GM23338 (cell line): ENCODE results near the gene AREL1.

Experiments
- CREB1 ChIP-seq: fragments of 250-450 bp; sonication (Bioruptor Pico); IDR thresholded peaks from 2 replicates; pipeline ENCODE4 v1.5.0; 2020; ENCODE audit warnings: low read depth, mild to moderate bottlenecking, moderate library complexity
- CTCF ChIP-seq, 2 experiments: fragments of 200-600 bp in 1 of 2; sonication (generic) in 1 of 2; conservative IDR thresholded peaks; 2 replicates each; pipeline versions ENCODE4 v1.5.1 to v1.6.1; 2016 to 2017; ENCODE audit warnings: antibody characterized with exemption in 2 of 2, low read depth in 2 of 2, mild to moderate bottlenecking in 2 of 2, moderate library complexity in 1 of 2
- EZH2 ChIP-seq: fragments of 200-600 bp; sonication (generic); IDR thresholded peaks from one replicate; pipeline ENCODE4 v1.8.0; 2017; ENCODE audit warnings: antibody characterized with exemption, mild to moderate bottlenecking, low read depth; ENCODE audit not compliant: unreplicated experiment
- EZH2phosphoT487 ChIP-seq: fragments of 200-600 bp; sonication (generic); IDR thresholded peaks from one replicate; pipeline ENCODE4 v1.8.1; 2018; ENCODE audit warnings: antibody characterized with exemption; ENCODE audit not compliant: unreplicated experiment
- JUNB ChIP-seq: IDR thresholded peaks from one replicate; pipeline ENCODE4 v1.6.1; 2016; ENCODE audit warnings: antibody characterized with exemption; ENCODE audit not compliant: unreplicated experiment
- NANOG ChIP-seq: IDR thresholded peaks from 2 replicates; pipeline ENCODE4 v1.6.1; 2016; ENCODE audit warnings: antibody characterized with exemption, borderline replicate concordance
- POLR2AphosphoS5 ChIP-seq: IDR thresholded peaks from 2 replicates; pipeline ENCODE4 v1.6.1; 2016; ENCODE audit warnings: antibody characterized with exemption, low read depth
- REST ChIP-seq: IDR thresholded peaks from one replicate; pipeline ENCODE4 v1.6.1; 2018; ENCODE audit warnings: antibody characterized with exemption; ENCODE audit not compliant: unreplicated experiment
- STAT1 ChIP-seq: IDR thresholded peaks from one replicate; pipeline ENCODE4 v1.6.1; 2016; ENCODE audit warnings: antibody characterized with exemption; ENCODE audit not compliant: unreplicated experiment
- ZNF114 ChIP-seq: fragments of 250-450 bp; sonication (Bioruptor Pico); IDR thresholded peaks from 2 replicates; pipeline ENCODE4 v1.5.0; 2020; ENCODE audit warnings: mild to moderate bottlenecking, moderate library complexity
- ZNF331 ChIP-seq: fragments of 250-450 bp; sonication (Bioruptor Pico); IDR thresholded peaks from 2 replicates; pipeline ENCODE4 v1.5.0; 2020; ENCODE audit warnings: low read depth, mild to moderate bottlenecking, moderate library complexity

- no peak for TF ChIP-seq NANOG
- TF ChIP-seq EZH2: no peak
- no peak for TF ChIP-seq CTCF (conservative IDR thresholded peaks at IDR 0.05; ENCODE audit: low read depth in 2 of 2)
- no peak for TF ChIP-seq POLR2AphosphoS5
- TF ChIP-seq REST: no peak
- TF ChIP-seq EZH2phosphoT487: no peak
- TF ChIP-seq CREB1 (CRISPR knock-in tag): no peak
- TF ChIP-seq JUNB: no peak
- no peak for TF ChIP-seq STAT1
- TF ChIP-seq ZNF114: no peak
- TF ChIP-seq ZNF331 (CRISPR knock-in tag): no peak
Measured at GRCh38 chr14:74693191-74693590, 19.7 kb downstream of the AREL1 start.
